GM23338 (cell line): Measurements from ENCODE around the gene TARS2. TPM values are rescaled to one million over a fixed set of nuclear protein-coding genes. Genes with fewer than 3 reads are reported as not detected.

Experiments used
- ATAC-seq: fragments of 200-7000 bp; cut with Tn5 transposase; 3 replicates; pipeline ENCODE4 v1.9.1; 2020
- DNase-seq: peaks from one replicate; pipeline ENCODE4 v3.0.0-alpha.2; 2015; ENCODE audit warnings: low spot score
- H2AFZ ChIP-seq: fragments of 200-600 bp; sonication (generic); 2 replicates; pipeline ENCODE4 v1.8.0; 2016; ENCODE audit warnings: antibody characterized with exemption, mild to moderate bottlenecking, moderate library complexity
- H3F3A ChIP-seq: fragments of 200-600 bp; sonication (generic); replicated peaks from 2 replicates; pipeline ENCODE4 v1.8.0; 2017; ENCODE audit warnings: antibody characterized with exemption, mixed run types, low read depth
- H3K27ac ChIP-seq: fragments of 200-600 bp; sonication (generic); 2 replicates; pipeline ENCODE4 v1.6.1; 2016; ENCODE audit warnings: low read depth
- H3K27me3 ChIP-seq: fragments of 200-600 bp; sonication (generic); 2 replicates; pipeline ENCODE4 v1.8.0; 2016; ENCODE audit warnings: mild to moderate bottlenecking, mixed run types, moderate library complexity; ENCODE audit not compliant: insufficient read depth
- H3K36me3 ChIP-seq: fragments of 200-600 bp; sonication (generic); 2 replicates; pipeline ENCODE4 v1.8.0; 2016; ENCODE audit warnings: mild to moderate bottlenecking; ENCODE audit not compliant: insufficient read depth
- H3K4me1 ChIP-seq: fragments of 200-600 bp; sonication (generic); 2 replicates; pipeline ENCODE4 v1.8.0; 2016; ENCODE audit warnings: mild to moderate bottlenecking, moderate library complexity; ENCODE audit not compliant: insufficient read depth
- H3K4me2 ChIP-seq: fragments of 200-600 bp; sonication (generic); 2 replicates; pipeline ENCODE4 v1.7.1; 2017; ENCODE audit warnings: mixed run types
- H3K4me3 ChIP-seq: fragments of 200-600 bp; sonication (generic); 2 replicates; pipeline ENCODE4 v1.6.1; 2016; ENCODE audit warnings: mixed run types
- H3K79me2 ChIP-seq: fragments of 200-600 bp; sonication (generic); replicated peaks from 2 replicates; pipeline ENCODE4 v1.8.0; 2017; ENCODE audit warnings: mild to moderate bottlenecking; ENCODE audit not compliant: insufficient read depth
- H3K9me2 ChIP-seq: fragments of 200-600 bp; sonication (generic); 2 replicates; pipeline ENCODE4 v1.8.0; 2017; ENCODE audit not compliant: insufficient read depth
- H4K20me1 ChIP-seq: fragments of 200-600 bp; sonication (generic); replicated peaks from 2 replicates; pipeline ENCODE4 v1.8.0; 2017; ENCODE audit warnings: mild to moderate bottlenecking; ENCODE audit not compliant: insufficient read depth
- H3K27ac Mint-ChIP-seq: 2 replicates; pipeline ENCODE4 v1.8.0; 2020; ENCODE audit warnings: inconsistent platforms, mild to moderate bottlenecking, moderate library complexity, mixed read lengths
- H3K27me3 Mint-ChIP-seq: 3 replicates; pipeline ENCODE4 v1.8.0; 2022; ENCODE audit warnings: low read depth, mild to moderate bottlenecking, moderate library complexity, mixed read lengths, inconsistent platforms; ENCODE audit not compliant: insufficient read depth, poor library complexity
- H3K36me3 Mint-ChIP-seq: 3 replicates; pipeline ENCODE4 v1.8.0; 2021; ENCODE audit warnings: low read depth, mild to moderate bottlenecking, inconsistent platforms, moderate library complexity, mixed read lengths
- H3K4me1 Mint-ChIP-seq: 3 replicates; pipeline ENCODE4 v1.8.0; 2020; ENCODE audit warnings: mild to moderate bottlenecking, inconsistent platforms, mixed read lengths
- H3K4me3 Mint-ChIP-seq: 3 replicates; pipeline ENCODE4 v1.8.0; 2021; ENCODE audit warnings: moderate library complexity, mild to moderate bottlenecking, inconsistent platforms, mixed read lengths
- H3K9me3 Mint-ChIP-seq: 3 replicates; pipeline ENCODE4 v1.8.0; 2020; ENCODE audit warnings: moderate library complexity, mild to moderate bottlenecking, inconsistent platforms, mixed read lengths
- CREB1 ChIP-seq: fragments of 250-450 bp; sonication (Bioruptor Pico); IDR thresholded peaks from 2 replicates; pipeline ENCODE4 v1.5.0; 2020; ENCODE audit warnings: low read depth, mild to moderate bottlenecking, moderate library complexity
- CTCF ChIP-seq, 2 experiments: fragments of 200-600 bp in 1 of 2; sonication (generic) in 1 of 2; conservative IDR thresholded peaks; 2 replicates each; pipeline versions ENCODE4 v1.5.1 to v1.6.1; 2016 to 2017; ENCODE audit warnings: antibody characterized with exemption in 2 of 2, low read depth in 2 of 2, mild to moderate bottlenecking in 2 of 2, moderate library complexity in 1 of 2
- ETS1 ChIP-seq: IDR thresholded peaks from 2 replicates; pipeline ENCODE4 v1.6.1; 2016; ENCODE audit warnings: antibody characterized with exemption
- EZH2 ChIP-seq: fragments of 200-600 bp; sonication (generic); IDR thresholded peaks from one replicate; pipeline ENCODE4 v1.8.0; 2017; ENCODE audit warnings: antibody characterized with exemption, mild to moderate bottlenecking, low read depth; ENCODE audit not compliant: unreplicated experiment
- EZH2phosphoT487 ChIP-seq: fragments of 200-600 bp; sonication (generic); IDR thresholded peaks from one replicate; pipeline ENCODE4 v1.8.1; 2018; ENCODE audit warnings: antibody characterized with exemption; ENCODE audit not compliant: unreplicated experiment
- JUNB ChIP-seq: IDR thresholded peaks from one replicate; pipeline ENCODE4 v1.6.1; 2016; ENCODE audit warnings: antibody characterized with exemption; ENCODE audit not compliant: unreplicated experiment
- NANOG ChIP-seq: IDR thresholded peaks from 2 replicates; pipeline ENCODE4 v1.6.1; 2016; ENCODE audit warnings: antibody characterized with exemption, borderline replicate concordance
- POLR2AphosphoS5 ChIP-seq: IDR thresholded peaks from 2 replicates; pipeline ENCODE4 v1.6.1; 2016; ENCODE audit warnings: antibody characterized with exemption, low read depth
- STAT1 ChIP-seq: IDR thresholded peaks from one replicate; pipeline ENCODE4 v1.6.1; 2016; ENCODE audit warnings: antibody characterized with exemption; ENCODE audit not compliant: unreplicated experiment
- ZNF114 ChIP-seq: fragments of 250-450 bp; sonication (Bioruptor Pico); IDR thresholded peaks from 2 replicates; pipeline ENCODE4 v1.5.0; 2020; ENCODE audit warnings: mild to moderate bottlenecking, moderate library complexity
- ZNF331 ChIP-seq: fragments of 250-450 bp; sonication (Bioruptor Pico); IDR thresholded peaks from 2 replicates; pipeline ENCODE4 v1.5.0; 2020; ENCODE audit warnings: low read depth, mild to moderate bottlenecking, moderate library complexity
- ZNF462 ChIP-seq: fragments of 250-450 bp; sonication (Bioruptor Pico); IDR thresholded peaks from 2 replicates; pipeline ENCODE4 v1.5.0; 2020; ENCODE audit warnings: mild to moderate bottlenecking, moderate library complexity
- polyA plus RNA-seq: library from polyadenylated mRNA; unstranded; fragments of >200 nt; fragmentation: Nextera tagmentation; extraction: Ambion mirVana; gene quantifications from 2 replicates; pipeline ENCODE4 v1.2.1, GENCODE V29; 2016
- total RNA-seq: library from RNA; depleted of rRNA; stranded (reverse); fragments of >200 nt; shearing (Covaris generic); gene quantifications from 2 replicates; pipeline ENCODE4 v1.2.3, GENCODE V29; 2014
- TF ChIP-seq, protein P1 (sequence below): IDR thresholded peaks from one replicate; pipeline ENCODE4 v1.6.1; 2018; ENCODE audit warnings: antibody characterized with exemption; ENCODE audit not compliant: unreplicated experiment

The TARS2 gene
- total and polyA plus RNA-seq, 2 experiments from 2014 or later, result 19.5 to 28.4 TPM

DNA sequence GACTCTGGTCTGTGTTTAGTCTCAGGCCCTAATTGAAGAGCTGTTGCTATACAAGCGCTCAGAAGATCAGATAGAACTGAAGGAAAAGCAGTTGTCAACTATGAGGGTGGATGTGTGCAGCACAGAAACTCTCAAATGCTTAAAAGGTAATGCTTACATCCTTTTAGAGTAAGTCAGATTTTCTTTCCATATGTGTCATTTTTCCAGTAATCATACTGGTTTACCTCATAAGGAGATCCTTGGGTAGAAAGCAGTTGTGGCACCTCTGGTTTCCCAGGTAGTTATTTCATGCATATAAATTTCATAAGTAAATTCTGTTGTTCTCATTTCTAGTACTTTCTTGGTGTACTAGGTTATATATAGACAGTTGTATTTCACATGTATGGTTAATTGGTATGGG lies 43.0 kb upstream of the TARS2 start:
- Mint-ChIP-seq H3K27me3 (no peaks in the 10 kb centered on the region), H3K4me3 (no peak overlapping the region), H3K9me3 (no peaks in the 10 kb centered on the region), H3K4me1 (no peaks in the 10 kb centered on the region), H3K27ac (no peak overlapping the region), H3K36me3 (peaks cover 61% of the 10 kb centered on the region)
- Histone ChIP-seq H3K4me1 (no peaks in the 10 kb centered on the region), H3K4me2 (no peak overlapping the region), H3F3A (no peaks in the 10 kb centered on the region), H3K36me3 (peaks cover 36% of the 10 kb centered on the region; the same call in 1 of the 2 replicates), H2AFZ (no peak overlapping the region), H3K4me3 (no peak overlapping the region), H4K20me1 (no peaks in the 10 kb centered on the region), H3K27ac (peak overlapping the region; percentile 39; the same call in 1 of the 2 replicates), H3K27me3 (no peaks in the 10 kb centered on the region), H3K79me2 (no peaks in the 10 kb centered on the region; the same call in 1 of the 2 replicates), H3K9me2 (no peaks in the 10 kb centered on the region)
- DNase-seq, result no peak
- no peak for ATAC-seq
- TF ChIP-seq CREB1 (CRISPR knock-in tag) (no peak), NANOG (no peak), EZH2 (no peak), POLR2AphosphoS5 (no peak), ETS1 (no peak), ZNF462 (no peak), EZH2phosphoT487 (no peak), CTCF (conservative IDR thresholded peaks at IDR 0.05; ENCODE audit: low read depth in 2 of 2) (no peak), ZNF331 (CRISPR knock-in tag) (no peak), STAT1 (no peak), JUNB (no peak), ZNF114 (CRISPR knock-in tag) (no peak)
- TF ChIP-seq, protein P1, sequence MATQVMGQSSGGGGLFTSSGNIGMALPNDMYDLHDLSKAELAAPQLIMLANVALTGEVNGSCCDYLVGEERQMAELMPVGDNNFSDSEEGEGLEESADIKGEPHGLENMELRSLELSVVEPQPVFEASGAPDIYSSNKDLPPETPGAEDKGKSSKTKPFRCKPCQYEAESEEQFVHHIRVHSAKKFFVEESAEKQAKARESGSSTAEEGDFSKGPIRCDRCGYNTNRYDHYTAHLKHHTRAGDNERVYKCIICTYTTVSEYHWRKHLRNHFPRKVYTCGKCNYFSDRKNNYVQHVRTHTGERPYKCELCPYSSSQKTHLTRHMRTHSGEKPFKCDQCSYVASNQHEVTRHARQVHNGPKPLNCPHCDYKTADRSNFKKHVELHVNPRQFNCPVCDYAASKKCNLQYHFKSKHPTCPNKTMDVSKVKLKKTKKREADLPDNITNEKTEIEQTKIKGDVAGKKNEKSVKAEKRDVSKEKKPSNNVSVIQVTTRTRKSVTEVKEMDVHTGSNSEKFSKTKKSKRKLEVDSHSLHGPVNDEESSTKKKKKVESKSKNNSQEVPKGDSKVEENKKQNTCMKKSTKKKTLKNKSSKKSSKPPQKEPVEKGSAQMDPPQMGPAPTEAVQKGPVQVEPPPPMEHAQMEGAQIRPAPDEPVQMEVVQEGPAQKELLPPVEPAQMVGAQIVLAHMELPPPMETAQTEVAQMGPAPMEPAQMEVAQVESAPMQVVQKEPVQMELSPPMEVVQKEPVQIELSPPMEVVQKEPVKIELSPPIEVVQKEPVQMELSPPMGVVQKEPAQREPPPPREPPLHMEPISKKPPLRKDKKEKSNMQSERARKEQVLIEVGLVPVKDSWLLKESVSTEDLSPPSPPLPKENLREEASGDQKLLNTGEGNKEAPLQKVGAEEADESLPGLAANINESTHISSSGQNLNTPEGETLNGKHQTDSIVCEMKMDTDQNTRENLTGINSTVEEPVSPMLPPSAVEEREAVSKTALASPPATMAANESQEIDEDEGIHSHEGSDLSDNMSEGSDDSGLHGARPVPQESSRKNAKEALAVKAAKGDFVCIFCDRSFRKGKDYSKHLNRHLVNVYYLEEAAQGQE, result no peak
